Epithelial cell of prostate (primary cell): ENCODE measurements around the gene HBA2.
"Not testable (repeated sequence)": the region's sequence is repeated elsewhere in the genome, so short reads cannot be mapped to it uniquely, and the experiment has no call there.

ENCODE experiments used
- DNase-seq: peaks from one replicate; pipeline ENCODE4 v3.0.0-alpha.2; 2011; ENCODE audit warnings: low read depth, low spot score
- H3K27ac ChIP-seq: fragments of 450-650 bp; 2 replicates; pipeline ENCODE4 v1.5.1; 2017; ENCODE audit warnings: mild to moderate bottlenecking

HBA2 gene

DNA sequence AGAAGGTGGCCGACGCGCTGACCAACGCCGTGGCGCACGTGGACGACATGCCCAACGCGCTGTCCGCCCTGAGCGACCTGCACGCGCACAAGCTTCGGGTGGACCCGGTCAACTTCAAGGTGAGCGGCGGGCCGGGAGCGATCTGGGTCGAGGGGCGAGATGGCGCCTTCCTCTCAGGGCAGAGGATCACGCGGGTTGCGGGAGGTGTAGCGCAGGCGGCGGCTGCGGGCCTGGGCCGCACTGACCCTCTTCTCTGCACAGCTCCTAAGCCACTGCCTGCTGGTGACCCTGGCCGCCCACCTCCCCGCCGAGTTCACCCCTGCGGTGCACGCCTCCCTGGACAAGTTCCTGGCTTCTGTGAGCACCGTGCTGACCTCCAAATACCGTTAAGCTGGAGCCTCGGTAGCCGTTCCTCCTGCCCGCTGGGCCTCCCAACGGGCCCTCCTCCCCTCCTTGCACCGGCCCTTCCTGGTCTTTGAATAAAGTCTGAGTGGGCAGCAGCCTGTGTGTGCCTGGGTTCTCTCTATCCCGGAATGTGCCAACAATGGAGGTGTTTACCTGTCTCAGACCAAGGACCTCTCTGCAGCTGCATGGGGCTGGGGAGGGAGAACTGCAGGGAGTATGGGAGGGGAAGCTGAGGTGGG lies 657 bp downstream of the HBA2 start:
- not testable (repeated sequence) for H3K27ac ChIP-seq, DNase-seq

DNA sequence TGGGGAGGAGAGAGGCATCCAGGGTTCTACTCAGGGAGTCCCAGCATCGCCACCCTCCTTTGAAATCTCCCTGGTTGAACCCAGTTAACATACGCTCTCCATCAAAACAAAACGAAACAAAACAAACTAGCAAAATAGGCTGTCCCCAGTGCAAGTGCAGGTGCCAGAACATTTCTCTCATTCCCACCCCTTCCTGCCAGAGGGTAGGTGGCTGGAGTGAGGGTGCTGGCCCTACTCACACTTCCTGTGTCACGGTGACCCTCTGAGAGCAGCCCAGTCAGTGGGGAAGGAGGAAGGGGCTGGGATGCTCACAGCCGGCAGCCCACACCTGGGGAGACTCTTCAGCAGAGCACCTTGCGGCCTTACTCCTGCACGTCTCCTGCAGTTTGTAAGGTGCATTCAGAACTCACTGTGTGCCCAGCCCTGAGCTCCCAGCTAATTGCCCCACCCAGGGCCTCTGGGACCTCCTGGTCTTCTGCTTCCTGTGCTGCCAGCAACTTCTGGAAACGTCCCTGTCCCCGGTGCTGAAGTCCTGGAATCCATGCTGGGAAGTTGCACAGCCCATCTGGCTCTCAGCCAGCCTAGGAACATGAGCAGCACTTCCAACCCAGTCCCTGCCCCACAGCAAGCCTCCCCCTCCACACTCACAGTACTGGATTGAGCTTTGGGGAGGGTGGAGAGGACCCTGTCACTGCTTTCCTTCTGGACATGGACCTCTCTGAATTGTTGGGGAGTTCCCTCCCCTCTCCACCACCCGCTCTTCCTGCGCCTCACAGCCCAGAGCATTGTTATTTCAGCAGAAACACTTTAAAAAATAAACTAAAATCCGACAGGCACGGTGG lies 1.5 kb downstream of the HBA2 start:
- not testable (repeated sequence) for DNase-seq

DNA sequence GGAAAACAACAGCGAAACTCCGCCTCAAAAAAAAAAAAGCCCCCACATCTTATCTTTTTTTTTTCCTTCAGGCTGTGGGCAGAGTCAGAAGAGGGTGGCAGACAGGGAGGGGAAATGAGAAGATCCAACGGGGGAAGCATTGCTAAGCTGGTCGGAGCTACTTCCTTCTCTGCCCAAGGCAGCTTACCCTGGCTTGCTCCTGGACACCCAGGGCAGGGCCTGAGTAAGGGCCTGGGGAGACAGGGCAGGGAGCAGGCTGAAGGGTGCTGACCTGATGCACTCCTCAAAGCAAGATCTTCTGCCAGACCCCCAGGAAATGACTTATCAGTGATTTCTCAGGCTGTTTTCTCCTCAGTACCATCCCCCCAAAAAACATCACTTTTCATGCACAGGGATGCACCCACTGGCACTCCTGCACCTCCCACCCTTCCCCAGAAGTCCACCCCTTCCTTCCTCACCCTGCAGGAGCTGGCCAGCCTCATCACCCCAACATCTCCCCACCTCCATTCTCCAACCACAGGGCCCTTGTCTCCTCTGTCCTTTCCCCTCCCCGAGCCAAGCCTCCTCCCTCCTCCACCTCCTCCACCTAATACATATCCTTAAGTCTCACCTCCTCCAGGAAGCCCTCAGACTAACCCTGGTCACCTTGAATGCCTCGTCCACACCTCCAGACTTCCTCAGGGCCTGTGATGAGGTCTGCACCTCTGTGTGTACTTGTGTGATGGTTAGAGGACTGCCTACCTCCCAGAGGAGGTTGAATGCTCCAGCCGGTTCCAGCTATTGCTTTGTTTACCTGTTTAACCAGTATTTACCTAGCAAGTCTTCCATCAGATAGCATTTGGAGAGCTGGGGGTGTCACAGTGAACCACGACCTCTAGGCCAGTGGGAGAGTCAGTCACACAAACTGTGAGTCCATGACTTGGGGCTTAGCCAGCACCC lies 2.6 kb downstream of the HBA2 start:
- no peak for DNase-seq
- no peak overlapping the region for H3K27ac ChIP-seq

More for the DNA sequence above, 1.5 kb downstream of the HBA2 start:
- not testable (repeated sequence) for H3K27ac ChIP-seq

DNA sequence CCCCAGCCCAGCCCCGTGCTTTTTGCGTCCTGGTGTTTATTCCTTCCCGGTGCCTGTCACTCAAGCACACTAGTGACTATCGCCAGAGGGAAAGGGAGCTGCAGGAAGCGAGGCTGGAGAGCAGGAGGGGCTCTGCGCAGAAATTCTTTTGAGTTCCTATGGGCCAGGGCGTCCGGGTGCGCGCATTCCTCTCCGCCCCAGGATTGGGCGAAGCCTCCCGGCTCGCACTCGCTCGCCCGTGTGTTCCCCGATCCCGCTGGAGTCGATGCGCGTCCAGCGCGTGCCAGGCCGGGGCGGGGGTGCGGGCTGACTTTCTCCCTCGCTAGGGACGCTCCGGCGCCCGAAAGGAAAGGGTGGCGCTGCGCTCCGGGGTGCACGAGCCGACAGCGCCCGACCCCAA lies 3.3 kb downstream of the HBA2 start:
- DNase-seq, H3K27ac ChIP-seq: not testable (repeated sequence)

DNA sequence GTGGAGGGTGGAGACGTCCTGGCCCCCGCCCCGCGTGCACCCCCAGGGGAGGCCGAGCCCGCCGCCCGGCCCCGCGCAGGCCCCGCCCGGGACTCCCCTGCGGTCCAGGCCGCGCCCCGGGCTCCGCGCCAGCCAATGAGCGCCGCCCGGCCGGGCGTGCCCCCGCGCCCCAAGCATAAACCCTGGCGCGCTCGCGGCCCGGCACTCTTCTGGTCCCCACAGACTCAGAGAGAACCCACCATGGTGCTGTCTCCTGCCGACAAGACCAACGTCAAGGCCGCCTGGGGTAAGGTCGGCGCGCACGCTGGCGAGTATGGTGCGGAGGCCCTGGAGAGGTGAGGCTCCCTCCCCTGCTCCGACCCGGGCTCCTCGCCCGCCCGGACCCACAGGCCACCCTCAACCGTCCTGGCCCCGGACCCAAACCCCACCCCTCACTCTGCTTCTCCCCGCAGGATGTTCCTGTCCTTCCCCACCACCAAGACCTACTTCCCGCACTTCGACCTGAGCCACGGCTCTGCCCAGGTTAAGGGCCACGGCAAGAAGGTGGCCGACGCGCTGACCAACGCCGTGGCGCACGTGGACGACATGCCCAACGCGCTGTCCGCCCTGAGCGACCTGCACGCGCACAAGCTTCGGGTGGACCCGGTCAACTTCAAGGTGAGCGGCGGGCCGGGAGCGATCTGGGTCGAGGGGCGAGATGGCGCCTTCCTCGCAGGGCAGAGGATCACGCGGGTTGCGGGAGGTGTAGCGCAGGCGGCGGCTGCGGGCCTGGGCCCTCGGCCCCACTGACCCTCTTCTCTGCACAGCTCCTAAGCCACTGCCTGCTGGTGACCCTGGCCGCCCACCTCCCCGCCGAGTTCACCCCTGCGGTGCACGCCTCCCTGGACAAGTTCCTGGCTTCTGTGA lies 4.1 kb downstream of the HBA2 start, which contains the start of gene HBA1:
Gene HBA1, plus strand, starts transcription at position 204 of the 906 bp plus-strand sequence. Its CDS starts 37 bp downstream, at position 241.
- not testable (repeated sequence) for DNase-seq, H3K27ac ChIP-seq

DNA sequence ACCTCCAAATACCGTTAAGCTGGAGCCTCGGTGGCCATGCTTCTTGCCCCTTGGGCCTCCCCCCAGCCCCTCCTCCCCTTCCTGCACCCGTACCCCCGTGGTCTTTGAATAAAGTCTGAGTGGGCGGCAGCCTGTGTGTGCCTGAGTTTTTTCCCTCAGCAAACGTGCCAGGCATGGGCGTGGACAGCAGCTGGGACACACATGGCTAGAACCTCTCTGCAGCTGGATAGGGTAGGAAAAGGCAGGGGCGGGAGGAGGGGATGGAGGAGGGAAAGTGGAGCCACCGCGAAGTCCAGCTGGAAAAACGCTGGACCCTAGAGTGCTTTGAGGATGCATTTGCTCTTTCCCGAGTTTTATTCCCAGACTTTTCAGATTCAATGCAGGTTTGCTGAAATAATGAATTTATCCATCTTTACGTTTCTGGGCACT lies 4.7 kb downstream of the HBA2 start:
- H3K27ac ChIP-seq = no peak overlapping the region
- DNase-seq = no peak

DNA sequence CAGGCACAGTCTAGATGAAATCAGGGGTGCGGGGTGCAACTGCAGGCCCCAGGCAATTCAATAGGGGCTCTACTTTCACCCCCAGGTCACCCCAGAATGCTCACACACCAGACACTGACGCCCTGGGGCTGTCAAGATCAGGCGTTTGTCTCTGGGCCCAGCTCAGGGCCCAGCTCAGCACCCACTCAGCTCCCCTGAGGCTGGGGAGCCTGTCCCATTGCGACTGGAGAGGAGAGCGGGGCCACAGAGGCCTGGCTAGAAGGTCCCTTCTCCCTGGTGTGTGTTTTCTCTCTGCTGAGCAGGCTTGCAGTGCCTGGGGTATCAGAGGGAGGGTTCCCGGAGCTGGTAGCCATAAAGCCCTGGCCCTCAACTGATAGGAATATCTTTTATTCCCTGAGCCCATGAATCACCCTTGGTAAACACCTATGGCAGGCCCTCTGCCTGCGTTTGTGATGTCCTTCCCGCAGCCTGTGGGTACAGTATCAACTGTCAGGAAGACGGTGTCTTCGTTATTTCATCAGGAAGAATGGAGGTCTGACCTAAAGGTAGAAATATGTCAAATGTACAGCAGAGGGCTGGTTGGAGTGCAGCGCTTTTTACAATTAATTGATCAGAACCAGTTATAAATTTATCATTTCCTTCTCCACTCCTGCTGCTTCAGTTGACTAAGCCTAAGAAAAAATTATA lies 5.4 kb downstream of the HBA2 start:
- DNase-seq = no peak
- no peak overlapping the region for H3K27ac ChIP-seq

DNA sequence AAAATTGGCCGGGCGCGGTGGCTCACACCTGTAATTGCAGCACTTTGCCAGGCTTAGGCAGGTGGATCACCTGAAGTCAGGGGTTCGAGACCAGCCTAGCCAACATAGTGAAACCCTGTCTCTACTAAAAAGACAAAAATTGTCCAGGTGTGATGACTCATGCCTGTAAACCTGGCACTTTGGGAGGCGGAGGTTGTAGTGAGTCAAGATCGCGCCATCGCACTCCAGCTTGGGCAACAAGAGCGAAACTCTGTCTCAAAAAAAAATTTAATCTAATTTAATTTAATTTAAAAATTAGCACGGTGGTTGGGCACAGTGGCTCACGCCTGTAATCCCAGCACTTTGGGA lies 6.0 kb downstream of the HBA2 start:
- DNase-seq = no peak
- no peak overlapping the region for H3K27ac ChIP-seq

DNA sequence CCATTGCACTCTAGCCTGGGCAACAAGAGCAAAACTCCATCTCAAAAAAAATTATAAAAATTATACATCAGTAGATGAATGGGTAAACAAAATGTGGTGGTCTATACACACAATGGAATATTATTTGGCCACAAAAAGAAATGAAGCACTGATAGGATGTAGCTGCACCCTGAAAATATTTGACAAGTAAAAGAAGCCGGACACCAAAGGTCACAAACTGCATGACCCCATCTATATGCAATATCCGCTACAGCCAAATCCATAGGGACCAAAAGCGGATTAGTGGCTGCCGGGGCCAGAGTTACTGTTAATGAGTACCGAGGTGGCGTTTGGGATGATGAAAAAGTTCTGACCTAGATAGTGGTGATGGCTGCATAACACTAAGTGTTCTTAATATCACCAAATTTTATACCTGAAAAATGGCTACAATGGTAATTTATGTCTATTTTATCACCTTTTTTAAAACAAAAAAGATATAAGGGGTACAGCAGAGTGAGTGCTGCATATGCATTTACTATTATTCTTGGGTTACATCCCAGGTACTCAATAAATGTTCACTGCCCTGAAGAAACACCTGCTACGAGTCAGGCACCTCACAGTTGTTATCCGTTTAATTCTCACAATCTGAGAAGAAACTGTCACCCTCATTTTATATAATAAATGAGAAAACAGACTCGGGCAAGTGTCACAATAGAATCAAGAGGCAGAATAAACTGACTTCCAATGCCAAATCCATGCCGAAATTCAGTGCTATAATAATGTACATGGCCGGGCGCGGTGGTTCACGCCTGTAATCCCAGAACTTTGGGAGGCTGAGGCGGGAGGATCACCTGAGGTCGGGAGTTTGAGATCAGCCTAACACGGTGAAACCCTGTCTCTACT lies 6.8 kb downstream of the HBA2 start:
- H3K27ac ChIP-seq = no peak overlapping the region
- no peak for DNase-seq

DNA sequence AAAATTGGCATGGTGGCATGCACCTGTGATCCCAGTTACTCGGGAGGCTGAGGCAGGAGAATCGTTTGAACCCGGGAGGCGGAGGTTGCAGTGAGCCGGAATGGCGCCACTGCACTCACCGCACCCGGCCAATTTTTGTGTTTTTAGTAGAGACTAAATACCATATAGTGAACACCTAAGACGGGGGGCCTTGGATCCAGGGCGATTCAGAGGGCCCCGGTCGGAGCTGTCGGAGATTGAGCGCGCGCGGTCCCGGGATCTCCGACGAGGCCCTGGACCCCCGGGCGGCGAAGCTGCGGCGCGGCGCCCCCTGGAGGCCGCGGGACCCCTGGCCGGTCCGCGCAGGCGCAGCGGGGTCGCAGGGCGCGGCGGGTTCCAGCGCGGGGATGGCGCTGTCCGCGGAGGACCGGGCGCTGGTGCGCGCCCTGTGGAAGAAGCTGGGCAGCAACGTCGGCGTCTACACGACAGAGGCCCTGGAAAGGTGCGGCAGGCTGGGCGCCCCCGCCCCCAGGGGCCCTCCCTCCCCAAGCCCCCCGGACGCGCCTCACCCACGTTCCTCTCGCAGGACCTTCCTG lies 7.5 kb downstream of the HBA2 start, which contains the start of gene HBQ1:
Gene HBQ1, plus strand, starts transcription at position 359 of the 575 bp plus-strand sequence. Its CDS starts 28 bp downstream, at position 387.
- no peak within 1 kb of the TSS for H3K27ac ChIP-seq
- no peak for DNase-seq

DNA sequence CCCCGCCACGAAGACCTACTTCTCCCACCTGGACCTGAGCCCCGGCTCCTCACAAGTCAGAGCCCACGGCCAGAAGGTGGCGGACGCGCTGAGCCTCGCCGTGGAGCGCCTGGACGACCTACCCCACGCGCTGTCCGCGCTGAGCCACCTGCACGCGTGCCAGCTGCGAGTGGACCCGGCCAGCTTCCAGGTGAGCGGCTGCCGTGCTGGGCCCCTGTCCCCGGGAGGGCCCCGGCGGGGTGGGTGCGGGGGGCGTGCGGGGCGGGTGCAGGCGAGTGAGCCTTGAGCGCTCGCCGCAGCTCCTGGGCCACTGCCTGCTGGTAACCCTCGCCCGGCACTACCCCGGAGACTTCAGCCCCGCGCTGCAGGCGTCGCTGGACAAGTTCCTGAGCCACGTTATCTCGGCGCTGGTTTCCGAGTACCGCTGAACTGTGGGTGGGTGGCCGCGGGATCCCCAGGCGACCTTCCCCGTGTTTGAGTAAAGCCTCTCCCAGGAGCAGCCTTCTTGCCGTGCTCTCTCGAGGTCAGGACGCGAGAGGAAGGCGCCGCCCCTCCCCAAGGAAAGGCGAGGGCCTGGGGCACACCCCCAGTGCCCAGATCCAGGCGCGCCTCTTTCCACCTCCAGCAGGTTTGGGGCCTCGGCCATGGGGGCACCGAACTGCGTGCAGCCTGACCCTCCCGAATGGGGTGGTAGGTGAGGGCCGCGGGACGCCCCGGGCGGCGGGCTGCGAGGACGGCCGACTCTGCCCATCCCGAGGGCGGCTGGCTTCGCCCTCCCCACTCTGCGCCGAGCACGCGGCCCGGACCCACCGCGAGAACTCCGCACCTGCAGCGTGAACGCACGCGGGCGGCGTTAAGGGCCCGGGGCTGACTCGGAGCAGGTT lies 8.2 kb downstream of the HBA2 start:
- H3K27ac ChIP-seq = no peak overlapping the region
- DNase-seq = no peak

DNA sequence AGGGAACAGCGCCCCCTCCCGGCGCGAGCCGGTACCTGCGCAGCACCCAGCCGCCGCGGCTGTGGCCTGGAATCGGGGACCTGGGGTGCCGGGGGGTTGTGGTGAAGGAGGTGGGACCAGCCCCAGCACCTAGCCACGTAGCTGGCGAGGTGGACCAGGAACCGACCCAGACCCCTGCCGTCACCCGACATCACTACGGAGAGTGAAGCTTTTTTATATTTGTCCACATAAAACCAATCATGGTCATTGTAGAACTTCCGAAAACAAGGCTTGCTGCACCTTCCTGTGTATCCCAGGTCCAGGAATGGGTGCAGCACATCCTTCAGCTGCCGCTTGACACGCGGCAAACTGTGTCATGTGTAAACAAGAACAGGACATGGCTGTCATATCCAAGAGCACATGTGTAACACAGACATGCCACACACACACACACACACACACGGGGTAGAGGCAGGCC lies 8.9 kb downstream of the HBA2 start:
- H3K27ac ChIP-seq = no peak overlapping the region
- no peak for DNase-seq

DNA sequence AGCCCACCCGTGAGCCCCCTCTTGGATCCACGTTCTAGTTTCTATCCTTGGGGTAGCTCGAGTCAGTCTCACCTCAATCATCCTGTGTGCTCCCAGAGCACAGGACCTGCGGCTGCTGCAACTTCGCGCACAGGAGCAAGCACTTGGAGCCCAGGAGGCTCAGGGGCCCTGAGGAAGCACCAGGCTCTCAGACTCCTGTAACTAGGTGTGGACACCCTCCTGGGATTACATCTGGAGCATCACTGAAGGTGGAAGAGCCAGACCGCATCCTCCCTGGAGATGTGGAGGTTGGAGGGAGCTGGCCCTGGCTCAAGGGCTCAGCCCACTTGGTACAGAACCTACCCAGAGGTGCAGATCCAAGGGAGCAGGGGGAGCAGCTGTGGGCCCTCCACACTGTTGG lies 10.3 kb downstream of the HBA2 start:
- H3K27ac ChIP-seq = no peak overlapping the region
- DNase-seq = no peak

DNA sequence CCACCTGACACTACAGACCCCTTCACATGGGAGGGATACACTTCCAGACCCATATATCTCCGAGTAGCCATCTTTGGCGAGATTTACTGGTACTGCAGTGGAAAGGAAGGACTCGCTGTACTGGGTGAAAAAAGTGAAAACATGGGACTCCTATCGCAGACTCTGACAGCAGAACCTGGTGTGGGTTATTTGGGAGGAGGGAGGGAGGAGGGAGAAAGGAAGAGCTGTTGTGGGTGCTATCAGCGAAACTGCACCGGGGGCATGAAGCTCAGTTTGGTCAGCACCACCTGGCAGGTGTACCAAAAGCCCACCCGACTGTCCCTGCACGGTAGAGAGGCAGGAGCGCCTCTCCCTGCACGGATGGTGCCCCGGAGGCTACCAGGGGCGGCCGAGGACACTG lies 12.5 kb downstream of the HBA2 start:
- H3K27ac ChIP-seq = no peak overlapping the region
- DNase-seq = no peak

DNA sequence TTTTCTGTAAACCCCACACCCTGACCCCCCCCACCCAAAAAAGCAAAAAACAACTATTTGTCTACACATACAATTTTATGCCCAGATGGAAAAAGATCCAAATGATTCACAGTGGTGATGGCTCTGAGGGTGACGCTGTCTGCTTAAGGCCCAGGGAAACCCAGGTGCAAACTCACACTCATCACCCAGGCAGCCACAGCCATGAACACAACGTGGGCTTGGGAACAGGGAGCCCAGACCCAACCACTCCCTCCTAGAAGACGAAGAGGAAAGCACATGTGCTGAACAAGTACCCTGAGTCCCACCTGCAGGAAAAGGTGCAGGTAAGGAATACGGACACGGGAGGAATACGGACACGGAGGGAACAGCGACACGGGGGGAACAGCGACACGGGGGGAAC lies 13.0 kb downstream of the HBA2 start:
- no peak overlapping the region for H3K27ac ChIP-seq
- no peak for DNase-seq

DNA sequence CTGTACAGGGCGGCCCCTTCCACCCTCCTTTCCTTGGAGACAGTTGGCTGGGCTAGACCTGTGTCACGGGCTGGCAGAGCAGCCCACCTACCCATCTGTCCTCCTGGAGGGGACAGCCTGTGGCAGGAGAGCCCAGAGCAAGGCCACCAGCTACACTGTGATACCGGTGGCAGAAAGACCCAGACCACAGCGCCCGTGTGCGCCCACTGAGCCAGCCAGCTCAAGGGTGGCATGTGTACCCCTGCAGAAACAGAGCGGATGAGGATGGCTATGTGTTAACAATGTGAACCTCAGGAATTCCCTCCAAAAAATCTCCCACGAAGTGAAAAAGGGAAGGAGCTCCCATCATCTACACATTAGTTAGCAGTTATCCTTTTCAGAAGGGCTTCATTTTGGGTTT lies 14.7 kb downstream of the HBA2 start:
- no peak for DNase-seq
- H3K27ac ChIP-seq = no peak overlapping the region

DNA sequence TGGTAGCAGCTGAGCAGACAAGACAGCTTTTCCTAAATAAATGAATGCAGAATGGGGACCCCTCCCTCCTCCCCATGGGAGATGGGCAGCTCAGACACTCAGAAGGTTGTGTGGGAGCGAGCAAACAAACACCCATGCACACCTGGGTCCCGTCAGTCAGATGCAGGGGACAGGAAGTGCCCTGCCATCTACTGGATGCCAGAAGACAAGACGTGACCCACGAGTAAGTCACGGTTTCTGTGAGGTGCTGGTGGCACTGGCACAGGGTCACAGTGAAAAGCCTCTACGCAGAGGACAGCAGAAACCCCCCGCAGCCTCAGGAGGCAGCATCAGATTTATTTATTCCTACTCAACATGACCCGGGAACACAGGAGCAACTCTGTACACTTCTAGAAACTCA lies 16.0 kb downstream of the HBA2 start:
- DNase-seq = no peak
- H3K27ac ChIP-seq = no peak overlapping the region
